Activated CD8-positive, alpha-beta memory T cell treated with anti-CD3 and anti-CD28 coated beads for 48 hours (primary cell): Measurements from ENCODE around the gene AZIN2.

Source experiments
- DNase-seq, 3 experiments: peaks; one replicate each; pipeline ENCODE4 v3.0.0-alpha.2; 2020; ENCODE audit warnings: low read depth in 2 of 3, low spot score in 2 of 3

The AZIN2 gene

DNA sequence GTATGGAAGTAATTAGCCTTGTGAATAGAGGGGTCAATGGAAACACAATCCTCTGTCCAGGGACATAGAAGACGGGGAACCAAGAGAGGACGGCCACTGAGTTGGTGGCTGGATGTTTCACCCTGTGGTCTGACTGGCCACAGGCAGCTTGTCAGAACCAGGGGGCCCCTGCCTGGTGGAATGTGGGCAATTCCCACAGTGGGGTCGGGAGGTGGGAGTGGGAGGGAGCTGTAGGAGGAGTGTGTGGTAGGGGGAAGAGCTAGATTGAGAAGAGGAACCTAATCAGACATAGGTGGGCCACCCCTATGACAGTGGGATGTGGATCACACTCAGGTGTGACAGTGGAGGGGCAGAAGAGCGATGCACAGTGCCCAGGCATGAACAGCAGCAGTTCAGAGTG lies 69.6 kb downstream of the AZIN2 start:
- DNase-seq, result no peak

GRCh38 chr1:33151116-33151515 lies 70.2 kb downstream of the AZIN2 start:
- DNase-seq, result no peak

DNA sequence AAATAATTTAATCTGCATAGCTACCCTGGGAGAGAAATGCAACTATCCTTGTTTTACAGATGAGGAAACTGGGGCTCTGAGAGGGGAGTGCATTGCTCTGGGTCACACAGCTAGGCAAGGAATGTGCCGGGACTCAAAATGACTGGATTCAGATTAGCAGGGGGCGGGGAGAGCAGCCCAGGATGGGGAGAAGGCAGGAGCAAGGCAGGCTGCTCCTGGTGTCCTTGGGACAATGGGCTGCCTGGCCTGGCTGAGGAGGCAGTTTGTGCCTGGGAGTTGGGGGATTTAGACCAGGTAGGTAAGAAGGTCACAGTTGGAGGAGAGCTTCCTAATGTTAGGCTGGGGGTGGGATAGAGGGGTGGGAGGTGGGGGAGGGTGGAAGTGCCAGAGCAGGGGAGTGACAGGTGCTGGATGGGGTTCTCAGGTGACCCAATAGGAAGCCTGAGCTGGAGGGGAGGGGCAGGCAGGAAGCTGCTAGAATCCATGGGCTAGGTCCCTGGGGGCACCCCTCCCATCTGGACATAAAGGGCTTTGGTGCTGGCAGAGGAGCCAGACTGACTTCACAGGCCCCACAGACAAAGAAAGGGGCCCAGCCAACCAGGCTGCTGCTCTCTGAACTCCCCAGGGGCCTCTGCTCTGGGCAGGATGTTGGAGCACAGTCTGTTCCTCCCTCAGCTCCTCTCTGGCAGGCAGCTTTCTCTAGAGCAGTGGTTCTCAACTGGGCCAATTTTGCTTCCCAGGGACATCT lies 71.9 kb downstream of the AZIN2 start:
- DNase-seq, result no peak

GRCh38 chr1:33153650-33154049 lies 72.7 kb downstream of the AZIN2 start:
- no peak for DNase-seq

DNA sequence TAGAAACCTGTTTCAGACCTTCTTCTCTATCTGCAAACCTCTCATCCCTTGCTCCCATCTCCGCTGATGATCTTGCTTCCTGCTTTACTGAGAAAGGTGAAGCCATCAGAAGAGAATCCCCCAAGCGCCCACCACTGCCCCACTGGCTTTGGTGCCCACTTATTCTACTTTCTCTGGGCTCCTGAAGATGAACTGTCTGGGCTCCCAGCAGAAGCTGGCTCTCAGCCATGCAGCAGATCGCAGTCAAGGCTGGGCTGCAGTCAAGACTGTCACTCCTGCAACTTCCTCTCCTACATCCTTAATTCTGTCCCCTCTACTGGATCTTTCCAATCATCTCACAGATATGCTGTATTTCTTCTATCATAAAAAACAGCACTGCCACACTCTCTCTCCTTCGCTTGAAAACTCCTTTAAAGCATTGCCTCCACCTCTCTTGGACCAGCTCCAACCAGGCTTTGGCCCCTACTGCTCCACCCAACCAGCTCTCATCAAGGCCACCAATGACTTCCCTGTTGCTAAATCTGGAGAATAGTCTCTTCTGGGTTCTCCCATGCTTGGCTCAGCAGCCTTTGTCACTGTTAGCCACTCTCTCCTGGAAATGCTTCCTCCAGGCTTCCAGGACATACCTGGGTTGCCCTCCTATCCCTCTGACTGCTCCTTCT lies 75.1 kb downstream of the AZIN2 start:
- DNase-seq, result no peak

- no peak for DNase-seq
Observed at GRCh38 chr1:33157131-33157530, 76.2 kb downstream of the AZIN2 start.

DNA sequence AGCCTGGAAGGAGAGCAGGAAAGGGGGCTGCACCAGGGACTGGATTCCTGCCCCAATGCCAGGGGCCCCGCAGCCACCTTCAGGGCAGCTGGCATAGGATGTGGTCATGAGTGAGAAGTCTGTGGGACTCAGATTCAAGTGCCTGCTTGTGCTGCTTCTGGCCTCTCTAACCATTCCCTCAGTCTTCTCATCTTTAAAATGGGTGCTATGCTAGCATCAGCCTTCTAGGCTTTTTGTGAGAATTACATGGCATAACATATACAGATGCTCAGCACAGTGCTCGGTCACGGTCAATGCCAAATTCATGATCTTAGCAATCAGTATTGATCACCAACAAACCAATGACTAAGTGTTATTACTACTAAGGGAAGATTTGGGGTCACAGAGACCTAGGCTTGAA lies 77.4 kb downstream of the AZIN2 start:
- no peak for DNase-seq

DNA sequence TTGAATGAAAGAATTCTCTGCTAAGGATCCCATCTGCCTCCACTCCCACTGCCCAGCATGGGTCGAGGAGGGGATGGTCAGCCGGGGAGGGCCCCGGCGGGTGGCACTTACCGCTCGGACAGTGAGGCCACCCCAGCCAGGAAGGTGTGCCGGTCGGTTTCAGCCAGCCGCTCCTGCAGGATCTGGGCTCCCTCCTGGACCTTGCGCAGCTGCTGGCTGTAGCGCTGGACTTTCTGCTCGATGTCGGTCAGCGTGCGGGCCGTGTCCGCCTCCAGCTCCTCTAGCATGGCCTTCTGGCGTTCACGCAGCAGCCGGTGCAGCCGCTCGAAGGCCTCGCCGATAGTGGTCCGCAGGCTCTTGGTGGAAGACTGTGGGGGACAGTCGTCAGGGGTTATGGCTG lies 78.6 kb downstream of the AZIN2 start:
- DNase-seq, result no peak

DNA sequence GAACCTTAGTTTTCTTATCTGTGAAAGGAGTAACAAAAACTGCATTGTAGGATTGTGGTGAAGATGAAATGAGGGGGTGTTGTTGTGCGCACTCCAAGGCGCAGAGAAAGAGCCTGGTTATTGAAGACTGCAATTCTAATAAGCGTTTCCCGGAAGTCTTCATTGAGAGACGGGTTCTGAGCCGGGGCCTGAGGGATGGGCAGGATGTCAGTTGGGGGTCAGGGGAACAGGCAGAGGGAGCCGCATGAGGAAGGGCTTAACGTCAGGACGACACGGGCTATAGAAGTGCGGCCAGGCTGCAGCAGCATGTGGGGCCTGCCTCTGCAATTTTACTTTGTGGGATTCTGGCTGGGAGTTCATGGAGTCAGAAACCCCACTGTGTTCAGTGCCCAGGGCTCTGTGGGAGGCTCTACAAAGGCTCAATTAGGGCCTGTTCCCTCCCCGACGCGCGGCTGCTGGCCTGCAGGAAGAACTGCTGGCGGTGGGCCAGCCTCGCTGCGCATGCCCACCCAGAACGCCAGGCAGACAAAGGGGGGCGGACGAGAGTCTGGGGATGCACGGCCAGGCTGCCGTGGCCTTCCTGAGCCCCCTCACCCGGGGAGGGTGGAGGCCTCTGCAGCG lies 80.2 kb downstream of the AZIN2 start:
- DNase-seq, result no peak

DNA sequence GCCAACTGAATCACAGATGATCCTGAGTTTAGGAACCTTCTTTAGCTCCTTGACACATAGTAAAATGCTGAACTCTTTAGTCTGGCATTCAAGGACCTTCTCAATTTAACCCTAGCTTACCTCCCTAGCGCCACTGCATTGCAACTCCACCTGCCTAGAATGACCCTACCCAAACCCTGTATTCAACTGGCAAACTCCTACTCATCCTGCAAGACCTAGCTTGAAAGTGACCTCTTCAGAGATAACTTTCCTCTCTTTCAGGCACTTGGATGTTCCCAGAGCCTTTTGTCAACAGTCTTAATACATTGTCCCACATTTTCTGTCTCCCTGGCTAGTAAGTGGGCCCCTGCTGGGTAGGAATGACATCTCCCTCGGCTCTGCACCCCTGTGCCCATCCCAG lies 81.2 kb downstream of the AZIN2 start:
- no peak for DNase-seq

DNA sequence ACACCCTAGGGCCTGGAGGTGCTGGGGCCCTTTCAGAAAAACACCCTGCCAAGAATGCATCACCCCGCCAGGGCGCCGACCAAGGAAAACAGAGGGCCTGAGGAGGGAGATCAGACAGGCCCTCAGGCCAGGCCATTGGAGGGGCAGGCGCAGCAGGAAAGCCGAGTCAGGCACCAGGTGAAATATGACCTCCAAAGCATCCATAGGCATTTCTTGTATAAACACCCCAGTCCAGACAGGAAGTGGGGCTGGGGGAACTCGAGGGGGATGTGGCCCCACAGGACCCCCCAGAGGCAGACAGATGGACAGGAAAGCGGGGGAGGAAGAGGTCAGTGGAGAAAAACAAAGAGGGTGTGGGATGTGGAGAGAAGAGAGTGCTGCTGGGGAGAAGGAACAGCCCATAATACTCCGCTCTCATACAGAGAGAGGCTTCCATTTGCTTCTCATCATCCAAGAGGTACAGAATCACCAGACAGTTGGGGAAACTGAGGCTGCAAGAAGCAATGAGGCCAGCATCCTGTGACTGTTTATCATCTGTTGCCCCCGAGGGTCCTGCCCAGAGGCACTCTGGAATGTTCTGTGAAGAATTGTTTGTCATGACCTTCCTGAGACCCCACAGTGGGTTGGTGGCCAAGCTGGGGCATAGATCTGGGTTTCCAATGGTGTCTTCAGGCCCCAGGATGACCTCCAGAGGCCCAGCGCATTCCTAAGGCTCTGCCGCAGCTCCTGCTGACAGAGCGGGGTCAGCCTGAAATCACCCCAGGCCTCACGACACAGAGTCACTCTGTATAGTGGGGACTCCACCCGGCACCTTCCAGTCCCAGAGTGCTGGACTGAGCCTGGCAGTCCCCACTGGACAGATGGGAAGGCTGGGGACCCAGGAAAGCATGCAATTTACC lies 82.9 kb downstream of the AZIN2 start:
- no peak for DNase-seq

DNA sequence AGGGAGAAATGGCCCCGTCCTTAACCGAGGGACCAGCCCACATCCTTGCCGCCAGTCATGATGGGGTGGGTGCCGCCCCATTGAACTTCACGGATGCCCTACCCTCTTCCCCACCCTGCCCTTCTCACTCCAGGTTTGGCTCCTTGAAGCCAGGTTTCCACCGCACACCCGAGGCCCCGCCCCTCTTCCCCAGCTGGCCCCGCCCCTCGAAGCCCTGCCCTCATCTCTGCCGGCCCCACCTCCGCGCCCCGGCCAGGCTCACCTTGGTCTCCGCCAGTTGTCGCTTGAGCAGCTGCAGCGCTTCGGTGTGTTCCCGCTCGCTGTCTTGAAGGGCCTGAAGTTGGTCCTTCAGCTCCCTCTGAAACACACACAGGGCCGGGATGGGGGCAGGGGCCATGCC lies 84.3 kb downstream of the AZIN2 start:
- DNase-seq, result no peak

DNA sequence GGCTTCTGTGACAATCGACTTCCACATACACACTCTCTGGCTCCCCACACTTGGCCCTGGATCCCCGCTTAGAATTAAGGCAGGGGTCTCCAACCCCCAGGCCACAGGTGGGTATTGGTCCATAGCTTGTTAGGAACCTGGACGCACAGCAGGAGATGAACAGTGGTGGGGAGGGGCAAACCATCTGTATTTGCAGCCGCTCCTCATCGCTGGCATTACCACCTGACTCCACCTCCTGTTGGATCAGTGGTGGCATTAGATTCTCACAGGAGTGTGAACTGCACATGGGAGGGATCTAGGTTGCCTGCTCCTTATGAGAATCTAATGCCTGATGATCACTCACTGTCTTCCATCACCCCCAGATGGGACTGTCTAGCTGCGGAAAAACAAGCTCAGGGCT lies 84.9 kb downstream of the AZIN2 start:
- DNase-seq, result no peak

GRCh38 chr1:33167650-33168447 lies 86.9 kb downstream of the AZIN2 start:
- DNase-seq, result no peak

- DNase-seq, result no peak
Observed at GRCh38 chr1:33168556-33169289, 87.8 kb downstream of the AZIN2 start.

GRCh38 chr1:33169290-33170055 lies 88.5 kb downstream of the AZIN2 start:
- DNase-seq, result no peak
